ENCODE results near the gene SAMHD1. TPM values are rescaled to one million over a fixed set of nuclear protein-coding genes. Genes with fewer than 3 reads are reported as not detected.

Gene SAMHD1
- polyA plus RNA-seq, 2 of the 4 experiments (the other 2 are of a cell fraction): 9.8 to 11.7 TPM

DNA sequence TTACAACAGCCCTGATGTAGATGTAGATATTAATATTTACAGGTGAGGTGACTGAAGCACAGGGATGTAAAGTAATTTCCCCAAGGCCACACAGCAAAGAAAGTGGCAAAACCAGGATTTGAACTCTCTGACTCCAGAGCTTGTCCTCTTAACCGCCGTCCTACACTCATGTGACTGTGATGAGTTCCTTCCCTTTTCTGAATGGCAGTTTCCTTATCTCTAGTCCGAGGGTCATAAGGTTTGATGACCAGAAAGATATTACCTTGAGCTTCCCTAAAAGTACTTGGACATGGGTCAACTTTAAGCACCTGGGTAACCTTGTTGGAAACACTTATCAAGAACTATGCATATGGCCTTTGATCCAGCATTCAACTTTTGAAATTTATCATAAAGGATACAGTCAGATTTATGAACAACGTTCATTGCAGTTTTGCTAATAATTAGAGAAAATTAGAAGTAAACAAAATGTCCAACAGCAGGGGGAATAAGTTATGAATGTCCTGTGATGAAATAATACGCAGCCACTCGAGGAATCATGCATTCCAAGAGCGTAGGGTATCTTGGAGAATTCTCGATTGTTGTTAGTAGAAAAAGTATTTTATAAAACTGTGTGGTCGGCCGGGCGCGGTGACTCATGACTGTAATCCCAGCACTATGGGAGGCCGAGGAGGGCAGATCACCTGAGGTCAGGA lies 77.9 kb downstream of the SAMHD1 start (continued):
- TF ChIP-seq REST (IDR thresholded peaks at IDR 0.05) (no peak), GATA3 (IDR thresholded peaks at IDR 0.05; ENCODE audit: borderline replicate concordance) (no peak), CHD2 (IDR thresholded peaks at IDR 0.05; ENCODE audit: low read length, partially characterized antibody) (no peak)

- DNase-seq (ENCODE audit: low read depth in 1 of 2, low spot score in 1 of 2) (no peak), ATAC-seq (peak in 1 of 2 experiments; percentile 27; a peak in 2 of 6 replicates), FAIRE-seq (no peak)
- WGBS (ENCODE audit: missing lambda C conversion rate): 81% methylated on average over 5 of the region's 5 CpGs
- Histone ChIP-seq H3K4me1 (no peaks in the 10 kb centered on the region), H3K4me3 (no peak overlapping the region), H3K9me3 (no peaks in the 10 kb centered on the region), H3K27ac (no peak overlapping the region), H3K4me2 (no peak overlapping the region)
- POLR2A ChIA-PET: no interaction called here
- CTCF ChIA-PET: interaction anchor here (1.2 to 2.7 kb wide), 4 partner anchors 9 to 206 kb away, joined by 3 to 19 read pairs (median 9); a partner anchor contains a TSS
- no peak for TF ChIP-seq HDAC2 (IDR thresholded peaks at IDR 0.05)
- TF ChIP-seq RCOR1 (IDR thresholded peaks at IDR 0.05; ENCODE audit: low read depth, low read length): no peak
- no peak for TF ChIP-seq BHLHE40 (IDR thresholded peaks at IDR 0.05; ENCODE audit: low read depth, low read length)
- TF ChIP-seq MAZ (IDR thresholded peaks at IDR 0.05; ENCODE audit: borderline replicate concordance, low read depth, low read length): no peak
- TF ChIP-seq MAFK (IDR thresholded peaks at IDR 0.05; ENCODE audit: partially characterized antibody): no peak
- TF ChIP-seq KDM5A (IDR thresholded peaks at IDR 0.05): no peak
- no peak for TF ChIP-seq NR3C1 (IDR thresholded peaks at IDR 0.05)
- no peak for TF ChIP-seq BCL3 (IDR thresholded peaks at IDR 0.05)
- no peak for TF ChIP-seq EP300 (IDR thresholded peaks at IDR 0.05)
- TF ChIP-seq SREBF2 (IDR thresholded peaks at IDR 0.05): no peak
- TF ChIP-seq HOXB5 (CRISPR knock-in tag; IDR thresholded peaks at IDR 0.05): no peak
- TF ChIP-seq FOSL2 (IDR thresholded peaks at IDR 0.05): no peak
- no peak for TF ChIP-seq FOSL2 (CRISPR knock-in tag; IDR thresholded peaks at IDR 0.05)
- TF ChIP-seq POLR2AphosphoS2 (conservative IDR thresholded peaks at IDR 0.05; ENCODE audit: low read length): no peak
Measured at GRCh38 chr20:36872852-36873251, 78.7 kb downstream of the SAMHD1 start.

DNA sequence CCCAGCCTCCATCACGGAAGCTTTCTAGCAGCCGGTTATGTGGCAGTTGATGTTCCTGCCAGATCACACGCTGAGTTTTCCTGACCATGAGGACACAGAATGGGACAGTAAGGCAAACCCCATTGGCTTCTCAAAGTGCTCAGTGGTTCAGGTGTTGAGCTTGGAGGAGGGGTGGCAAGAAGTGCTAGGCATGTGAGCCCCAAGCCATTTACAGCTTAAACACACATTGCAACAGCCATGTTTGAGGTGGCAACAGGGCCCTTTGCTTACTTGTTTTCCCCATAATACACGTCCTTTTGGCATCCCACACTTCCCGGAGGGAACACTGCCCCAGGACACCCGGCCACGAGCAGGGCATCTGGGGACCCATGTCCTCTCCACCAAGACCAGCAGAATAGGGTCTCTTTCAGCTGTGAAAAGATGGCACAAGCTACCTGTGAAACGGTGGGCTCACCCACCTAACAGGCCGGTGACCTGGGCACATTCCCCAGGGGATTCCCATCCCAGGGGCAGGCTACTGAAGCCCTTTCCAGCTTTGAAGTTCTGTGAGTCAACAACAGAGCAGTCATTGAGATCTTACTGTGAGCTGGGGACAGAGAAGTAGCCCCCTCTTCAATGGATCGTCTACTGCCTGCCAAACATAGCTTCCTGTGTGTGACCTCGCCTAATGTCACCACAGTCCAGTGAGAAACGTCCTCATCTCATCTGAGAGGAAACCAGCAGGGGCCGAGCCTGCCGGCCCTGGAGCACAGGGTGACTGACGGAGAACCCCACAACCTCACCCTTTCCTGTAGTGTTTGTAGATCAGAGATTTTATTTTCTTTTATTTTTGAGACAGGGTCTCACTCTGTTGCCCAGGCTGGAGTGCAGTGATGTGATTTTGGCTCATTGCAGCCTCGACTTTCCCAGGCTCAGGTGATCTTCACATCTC lies 79.6 kb downstream of the SAMHD1 start:
- ChIA-PET CTCF (interaction anchor here (1.0 to 2.7 kb wide), 10 partner anchors 8 to 266 kb away, joined by 3 to 19 read pairs (median 4); partner anchors contain the start of genes DSN1 and RAB5IF), POLR2A (no interaction called here)
- H3K4me3 ChIP-seq: no peak overlapping the region
- H3K9me3 ChIP-seq: no peaks in the 10 kb centered on the region
- no peak for FAIRE-seq
- 67% methylated on average over 16 of the region's 16 CpGs for WGBS (ENCODE audit: missing lambda C conversion rate)
- DNase-seq (ENCODE audit: low read depth in 1 of 2, low spot score in 1 of 2): no peak
- H3K4me2 ChIP-seq: no peak overlapping the region
- no peak for ATAC-seq
- H3K27ac ChIP-seq: no peak overlapping the region
- TF ChIP-seq EP300 (IDR thresholded peaks at IDR 0.05): no peak
- no peak for TF ChIP-seq HOXA7 (CRISPR knock-in tag; IDR thresholded peaks at IDR 0.05)
- no peak for TF ChIP-seq GATA3 (IDR thresholded peaks at IDR 0.05; ENCODE audit: borderline replicate concordance)
- TF ChIP-seq RNF2 (IDR thresholded peaks at IDR 0.05; ENCODE audit: borderline replicate concordance, low read depth): no peak
- no peak for TF ChIP-seq NPAS2 (CRISPR knock-in tag; IDR thresholded peaks at IDR 0.05; ENCODE audit: borderline replicate concordance)
- TF ChIP-seq RFX5 (IDR thresholded peaks at IDR 0.05): no peak
- no peak for TF ChIP-seq ZNF302 (CRISPR knock-in tag; IDR thresholded peaks at IDR 0.05)
- TF ChIP-seq ATOH8 (CRISPR knock-in tag; IDR thresholded peaks at IDR 0.05; ENCODE audit: low read depth): no peak
- no peaks in the 10 kb centered on the region for H3K4me1 ChIP-seq

Data from A549 (cell line).